ENCODE measurements around the gene P2RX3. TPM values are rescaled to one million over a fixed set of nuclear protein-coding genes. Genes with fewer than 3 reads are reported as not detected.

The P2RX3 gene
- total RNA-seq, 1 experiment from 2014 or later, result 0.15 TPM

DNA sequence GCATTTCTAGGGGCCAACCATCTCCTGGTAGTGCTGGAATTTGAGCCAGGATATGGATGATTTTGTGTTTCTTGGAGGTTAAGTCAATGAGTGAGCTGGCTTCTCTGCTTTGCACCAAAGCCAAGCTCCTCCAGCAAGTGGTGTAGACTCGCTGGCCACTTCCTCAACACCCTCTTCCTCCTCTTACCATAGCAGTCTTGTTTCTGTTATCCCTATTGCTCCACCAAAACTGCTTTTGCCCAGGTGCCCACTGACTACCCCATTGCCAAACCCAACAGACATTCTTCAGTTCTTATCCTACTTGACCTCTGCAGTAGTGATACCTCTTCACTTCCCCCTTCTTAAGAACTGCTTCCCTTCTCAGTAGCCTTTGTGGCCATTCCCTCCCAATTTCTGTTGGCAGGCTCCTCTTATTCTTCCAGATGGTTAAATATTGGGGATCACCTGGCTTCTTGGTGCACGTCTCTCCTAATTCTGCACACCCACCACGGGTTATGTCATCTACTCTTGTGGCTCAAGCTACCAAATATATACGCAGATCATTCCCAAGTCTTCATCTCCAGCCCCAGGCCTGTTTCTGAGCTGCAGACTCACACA is 59.3 kb downstream of the P2RX3 start:
- WGBS (ENCODE audit: extremely low coverage, insufficient read length, low lambda C conversion rate), result no CpG with 5 or more reads among the region's 4 CpGs

More for the DNA sequence above, 59.3 kb downstream of the P2RX3 start:
- Mint-ChIP-seq H3K4me3 (no peak overlapping the region), H3K36me3 (ENCODE audit: insufficient read depth in 1 of 3, low read depth in 3 of 3) (no peaks in the 10 kb centered on the region), H3K27ac (no peak overlapping the region), H3K9me3 (no peaks in the 10 kb centered on the region), H3K4me1 (no peaks in the 10 kb centered on the region), H3K27me3 (ENCODE audit: low read depth) (peaks cover 15% of the 10 kb centered on the region)
- Histone ChIP-seq H4K20me1 (ENCODE audit: control insufficient read depth, insufficient read depth, insufficient read length) (no peaks in the 10 kb centered on the region), H3K56ac (ENCODE audit: insufficient read length, low read depth, low read length) (no peak overlapping the region), H3K9ac (ENCODE audit: extremely low read depth, insufficient read length, low read length) (no peak overlapping the region), H2AFZ (ENCODE audit: low read length) (no peak overlapping the region), H3K79me1 (ENCODE audit: insufficient read depth, low read depth, low read length, poor library complexity, severe bottlenecking) (no peaks in the 10 kb centered on the region), H3K23me2 (ENCODE audit: insufficient read length, low read depth, low read length, poor library complexity, severe bottlenecking) (no peaks in the 10 kb centered on the region), H2AK5ac (ENCODE audit: insufficient read length, low read length) (no peak overlapping the region), H4K8ac (replicated peaks; ENCODE audit: insufficient read length, low read depth, low read length) (no peak overlapping the region), H2BK120ac (ENCODE audit: low read depth, low read length, poor library complexity, severe bottlenecking) (no peak overlapping the region), H3K23ac (ENCODE audit: insufficient read length, low read depth, low read length) (no peak overlapping the region), H3K4ac (ENCODE audit: low read depth, low read length) (no peak overlapping the region), H3K27me3 (ENCODE audit: insufficient read depth, low read length) (no peaks in the 10 kb centered on the region), H2BK20ac (ENCODE audit: low read depth, low read length, poor library complexity, severe bottlenecking) (no peak overlapping the region), H3T11ph (ENCODE audit: low read length) (no peak overlapping the region), H4K91ac (ENCODE audit: insufficient read length, low read depth, low read length) (no peak overlapping the region), H3K4me2 (ENCODE audit: insufficient read depth, insufficient read length, low read length) (no peak overlapping the region), H2BK5ac (ENCODE audit: insufficient read length, low read length) (no peak overlapping the region), H3K9me3 (ENCODE audit: control insufficient read depth, low read depth, low read length) (no peaks in the 10 kb centered on the region), H3K27ac (ENCODE audit: insufficient read length, low read depth, low read length) (no peak overlapping the region), H3K79me2 (ENCODE audit: insufficient read depth, low read length) (no peaks in the 10 kb centered on the region), H3K18ac (ENCODE audit: insufficient read length, low read depth, low read length) (no peak overlapping the region), H2BK12ac (ENCODE audit: insufficient read length, low read depth, low read length) (no peak overlapping the region), H3K4me1 (ENCODE audit: insufficient read depth, low read length) (no peaks in the 10 kb centered on the region), H4K5ac (ENCODE audit: insufficient read length, low read depth, low read length) (no peak overlapping the region), H2BK15ac (ENCODE audit: low read depth, low read length) (no peak overlapping the region), H3K14ac (ENCODE audit: insufficient read depth, low read length) (no peak overlapping the region)
- no peak for DNase-seq
- no peak for TF ChIP-seq CTCF (conservative IDR thresholded peaks at IDR 0.05)

Data from H9 (cell line).